Stomach (tissue), 4 donors: Measurements from ENCODE around the gene ANKRD33.

Experiments used
- EP300 ChIP-seq: sonication (generic); formaldehyde crosslinking; IDR thresholded peaks from one replicate; pipeline ENCODE4 v1.6.1; 2017; ENCODE audit warnings: antibody characterized with exemption
- POLR2A ChIP-seq, 4 donors: fragments of 450-650 bp; IDR thresholded peaks; one replicate each; pipeline ENCODE4 v1.6.1; 2016; ENCODE audit warnings: antibody characterized with exemption in 4 of 4, control low read depth in 2 of 4, mild to moderate bottlenecking in 1 of 4, moderate library complexity in 1 of 4
- TF ChIP-seq, protein P1 (sequence below), 7 experiments: fragments of 450-650 bp in 4 of 7; fragments of 200-600 bp in 3 of 7; sonication (generic) in 3 of 7; IDR thresholded peaks; one replicate each; pipeline ENCODE4 v1.5.1; 2016 to 2019; ENCODE audit warnings: antibody characterized with exemption in 7 of 7, control low read depth in 2 of 7, mild to moderate bottlenecking in 1 of 7

DNA sequence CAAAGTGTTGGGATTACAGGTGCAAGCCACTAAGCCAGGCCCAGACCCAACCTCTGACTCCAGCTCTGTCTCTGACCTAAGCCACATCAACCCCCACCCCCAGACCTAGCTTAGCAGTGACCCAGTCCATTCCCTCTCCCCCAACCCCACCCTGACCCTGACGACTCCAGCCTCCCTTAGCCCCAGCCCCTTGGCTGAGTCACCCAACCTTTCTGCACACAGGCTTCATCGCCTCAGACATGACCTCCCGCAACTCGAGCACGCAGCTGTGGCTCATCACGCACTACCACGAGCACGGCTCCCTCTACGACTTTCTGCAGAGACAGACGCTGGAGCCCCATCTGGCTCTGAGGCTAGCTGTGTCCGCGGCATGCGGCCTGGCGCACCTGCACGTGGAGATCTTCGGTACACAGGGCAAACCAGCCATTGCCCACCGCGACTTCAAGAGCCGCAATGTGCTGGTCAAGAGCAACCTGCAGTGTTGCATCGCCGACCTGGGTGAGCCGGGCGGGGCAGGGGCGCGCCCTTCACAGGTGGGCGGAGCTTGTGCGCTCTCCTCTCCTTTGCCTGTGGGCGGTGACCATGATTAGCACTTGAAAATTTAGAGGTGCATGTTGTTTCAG is 27.2 kb downstream of the ANKRD33 start:
- TF ChIP-seq POLR2A (IDR thresholded peaks at IDR 0.05) = no peak
- no peak for TF ChIP-seq EP300
- TF ChIP-seq, protein P1, sequence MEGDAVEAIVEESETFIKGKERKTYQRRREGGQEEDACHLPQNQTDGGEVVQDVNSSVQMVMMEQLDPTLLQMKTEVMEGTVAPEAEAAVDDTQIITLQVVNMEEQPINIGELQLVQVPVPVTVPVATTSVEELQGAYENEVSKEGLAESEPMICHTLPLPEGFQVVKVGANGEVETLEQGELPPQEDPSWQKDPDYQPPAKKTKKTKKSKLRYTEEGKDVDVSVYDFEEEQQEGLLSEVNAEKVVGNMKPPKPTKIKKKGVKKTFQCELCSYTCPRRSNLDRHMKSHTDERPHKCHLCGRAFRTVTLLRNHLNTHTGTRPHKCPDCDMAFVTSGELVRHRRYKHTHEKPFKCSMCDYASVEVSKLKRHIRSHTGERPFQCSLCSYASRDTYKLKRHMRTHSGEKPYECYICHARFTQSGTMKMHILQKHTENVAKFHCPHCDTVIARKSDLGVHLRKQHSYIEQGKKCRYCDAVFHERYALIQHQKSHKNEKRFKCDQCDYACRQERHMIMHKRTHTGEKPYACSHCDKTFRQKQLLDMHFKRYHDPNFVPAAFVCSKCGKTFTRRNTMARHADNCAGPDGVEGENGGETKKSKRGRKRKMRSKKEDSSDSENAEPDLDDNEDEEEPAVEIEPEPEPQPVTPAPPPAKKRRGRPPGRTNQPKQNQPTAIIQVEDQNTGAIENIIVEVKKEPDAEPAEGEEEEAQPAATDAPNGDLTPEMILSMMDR (IDR thresholded peaks at IDR 0.05) = no peak
